GM19452 (cell line): Measurements from ENCODE around the gene ARHGAP10.
"Not testable (repeated sequence)": the region's sequence is repeated elsewhere in the genome, so short reads cannot be mapped to it uniquely, and the experiment has no call there.

Experiments used
- ATAC-seq: cut with Tn5 transposase; IDR thresholded peaks from one replicate; pipeline ENCODE4 v1.9.1; 2021; ENCODE audit not compliant: unreplicated experiment

ARHGAP10 gene

GRCh38 chr4:147885216-147885615 lies 153.3 kb downstream of the ARHGAP10 start:
- not testable (repeated sequence) for ATAC-seq

GRCh38 chr4:147891476-147892115 lies 159.7 kb downstream of the ARHGAP10 start:
- ATAC-seq, result no peak

- ATAC-seq, result no peak
Observed at GRCh38 chr4:147899512-147899911, 167.6 kb downstream of the ARHGAP10 start.

- ATAC-seq, result no peak
Observed at GRCh38 chr4:147901388-147901787, 169.5 kb downstream of the ARHGAP10 start.

- ATAC-seq, result no peak
Observed at GRCh38 chr4:147901916-147902315, 170.0 kb downstream of the ARHGAP10 start.

GRCh38 chr4:147909225-147909624 lies 177.3 kb downstream of the ARHGAP10 start:
- no peak for ATAC-seq

- ATAC-seq, result no peak
Observed at GRCh38 chr4:147910315-147910714, 178.4 kb downstream of the ARHGAP10 start.

- ATAC-seq, result not testable (repeated sequence)
Observed at GRCh38 chr4:147912106-147912505, 180.2 kb downstream of the ARHGAP10 start.

GRCh38 chr4:147913137-147913536 lies 181.2 kb downstream of the ARHGAP10 start:
- ATAC-seq, result peak; percentile 58

- no peak for ATAC-seq
Observed at GRCh38 chr4:147916351-147916750, 184.5 kb downstream of the ARHGAP10 start.

GRCh38 chr4:147923381-147923780 lies 191.5 kb downstream of the ARHGAP10 start:
- ATAC-seq, result no peak

GRCh38 chr4:147923854-147924253 lies 192.0 kb downstream of the ARHGAP10 start:
- no peak for ATAC-seq

- ATAC-seq, result no peak
Observed at GRCh38 chr4:147924604-147925412, 192.9 kb downstream of the ARHGAP10 start.

- no peak for ATAC-seq
Observed at GRCh38 chr4:147927377-147928137, 195.7 kb downstream of the ARHGAP10 start.

GRCh38 chr4:147928400-147928799 lies 196.5 kb downstream of the ARHGAP10 start:
- ATAC-seq, result no peak

GRCh38 chr4:147929746-147930145 lies 197.9 kb downstream of the ARHGAP10 start:
- ATAC-seq, result no peak

- no peak for ATAC-seq
Observed at GRCh38 chr4:147933316-147933715, 201.4 kb downstream of the ARHGAP10 start.

- no peak for ATAC-seq
Observed at GRCh38 chr4:147933779-147934178, 201.9 kb downstream of the ARHGAP10 start.

GRCh38 chr4:147938496-147938895 lies 206.6 kb downstream of the ARHGAP10 start:
- no peak for ATAC-seq

GRCh38 chr4:147940171-147940570 lies 208.3 kb downstream of the ARHGAP10 start:
- ATAC-seq, result no peak

GRCh38 chr4:147941373-147941772 lies 209.5 kb downstream of the ARHGAP10 start:
- ATAC-seq, result no peak

- ATAC-seq, result peak; percentile 36
Observed at GRCh38 chr4:147942729-147943128, 210.8 kb downstream of the ARHGAP10 start.
